GM20000 (cell line): ENCODE data around the gene SLC25A42.

Experiments used
- DNase-seq: peaks from one replicate; pipeline ENCODE4 v3.0.0; 2012; ENCODE audit warnings: low spot score
- CTCF ChIP-seq: IDR thresholded peaks from 2 replicates; pipeline ENCODE4 v1.5.1; 2012; ENCODE audit warnings: mild to moderate bottlenecking, control low read depth; ENCODE audit errors: extremely low read depth, missing control alignments

The SLC25A42 gene

GRCh38 chr19:19119325-19120237 lies 55.8 kb downstream of the SLC25A42 start:
- DNase-seq = no peak
- TF ChIP-seq CTCF = no peak

- DNase-seq = no peak
- no peak for TF ChIP-seq CTCF
Measured at GRCh38 chr19:19120308-19121231, 56.8 kb downstream of the SLC25A42 start.

- no peak for TF ChIP-seq CTCF
Measured at GRCh38 chr19:19121371-19121770, 57.6 kb downstream of the SLC25A42 start.

GRCh38 chr19:19122902-19123301 lies 59.1 kb downstream of the SLC25A42 start:
- no peak for TF ChIP-seq CTCF
- no peak for DNase-seq

More at GRCh38 chr19:19121371-19121770, 57.6 kb downstream of the SLC25A42 start:
- DNase-seq = no peak

GRCh38 chr19:19123386-19123785 lies 59.6 kb downstream of the SLC25A42 start:
- DNase-seq = no peak
- TF ChIP-seq CTCF = no peak

- TF ChIP-seq CTCF = no peak
- DNase-seq = no peak
Measured at GRCh38 chr19:19126102-19126501, 62.3 kb downstream of the SLC25A42 start.

- no peak for DNase-seq
- no peak for TF ChIP-seq CTCF
Measured at GRCh38 chr19:19131989-19132388, 68.2 kb downstream of the SLC25A42 start.
